Measurements from ENCODE around the gene EPOP. TPM values are rescaled to one million over a fixed set of nuclear protein-coding genes. Genes with fewer than 3 reads are reported as not detected.
A peak's percentile ranks its signal among the peaks of the same experiment; 100 is the strongest.

EPOP gene
- total and polyA plus RNA-seq, 2 of the 13 experiments (the other 11 are each of a cell fraction or from before 2014, with no cell fraction given), result 14.7 to 37.8 TPM

- TF ChIP-seq, protein P1, sequence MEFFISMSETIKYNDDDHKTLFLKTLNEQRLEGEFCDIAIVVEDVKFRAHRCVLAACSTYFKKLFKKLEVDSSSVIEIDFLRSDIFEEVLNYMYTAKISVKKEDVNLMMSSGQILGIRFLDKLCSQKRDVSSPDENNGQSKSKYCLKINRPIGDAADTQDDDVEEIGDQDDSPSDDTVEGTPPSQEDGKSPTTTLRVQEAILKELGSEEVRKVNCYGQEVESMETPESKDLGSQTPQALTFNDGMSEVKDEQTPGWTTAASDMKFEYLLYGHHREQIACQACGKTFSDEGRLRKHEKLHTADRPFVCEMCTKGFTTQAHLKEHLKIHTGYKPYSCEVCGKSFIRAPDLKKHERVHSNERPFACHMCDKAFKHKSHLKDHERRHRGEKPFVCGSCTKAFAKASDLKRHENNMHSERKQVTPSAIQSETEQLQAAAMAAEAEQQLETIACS (CRISPR knock-in tag; IDR thresholded peaks at IDR 0.05), result peak; percentile 98
- TF ChIP-seq ZNF629 (CRISPR knock-in tag; conservative IDR thresholded peaks at IDR 0.05) (no peak; the same call in 1 of the 2 replicates), IKZF5 (CRISPR knock-in tag; IDR thresholded peaks at IDR 0.05) (0 out of 2 replicates have a peak, but pooled peaks have one; percentile 16), LCORL (IDR thresholded peaks at IDR 0.05) (no peak), LCORL (CRISPR knock-in tag; IDR thresholded peaks at IDR 0.05) (no peak), ZNF350 (CRISPR knock-in tag; IDR thresholded peaks at IDR 0.05; ENCODE audit: borderline replicate concordance, low read depth) (no peak), GZF1 (CRISPR knock-in tag; IDR thresholded peaks at IDR 0.05) (peak; percentile 79), ZNF530 (CRISPR knock-in tag; IDR thresholded peaks at IDR 0.05; ENCODE audit: low read depth) (no peak), HOXD1 (CRISPR knock-in tag; IDR thresholded peaks at IDR 0.05) (no peak; the same call in 1 of the 2 replicates), GABPA (IDR thresholded peaks at IDR 0.05; ENCODE audit: low read depth, low read length) (peak; percentile 74), GABPA (CRISPR knock-in tag; IDR thresholded peaks at IDR 0.05; ENCODE audit: low read depth) (peak; percentile 76), THAP9 (CRISPR knock-in tag; IDR thresholded peaks at IDR 0.05; ENCODE audit: borderline replicate concordance) (no peak), ZNF124 (CRISPR knock-in tag; IDR thresholded peaks at IDR 0.05) (peak; percentile 81; the same call in 1 of the 2 replicates), NFE2 (CRISPR knock-in tag; IDR thresholded peaks at IDR 0.05) (no peak), ZKSCAN1 (IDR thresholded peaks at IDR 0.05; ENCODE audit: low read length) (peak; percentile 100), ZNF552 (CRISPR knock-in tag; IDR thresholded peaks at IDR 0.05; ENCODE audit: borderline replicate concordance) (peak; percentile 81; the same call in 1 of the 2 replicates), ZNF143 (CRISPR knock-in tag; IDR thresholded peaks at IDR 0.05) (peak; percentile 82), ZNF839 (CRISPR knock-in tag; IDR thresholded peaks at IDR 0.05; ENCODE audit: borderline replicate concordance) (no peak), HNRNPLL (IDR thresholded peaks at IDR 0.05; ENCODE audit: low read depth, low read length, poor library complexity, severe bottlenecking) (peak; percentile 53), NRL (CRISPR knock-in tag; IDR thresholded peaks at IDR 0.05; ENCODE audit: borderline replicate concordance) (no peak; the same call in 1 of the 2 replicates), SP140L (CRISPR knock-in tag; IDR thresholded peaks at IDR 0.05; ENCODE audit: borderline replicate concordance) (peak; percentile 81; the same call in 1 of the 2 replicates)
- TF ChIP-seq, protein P2, sequence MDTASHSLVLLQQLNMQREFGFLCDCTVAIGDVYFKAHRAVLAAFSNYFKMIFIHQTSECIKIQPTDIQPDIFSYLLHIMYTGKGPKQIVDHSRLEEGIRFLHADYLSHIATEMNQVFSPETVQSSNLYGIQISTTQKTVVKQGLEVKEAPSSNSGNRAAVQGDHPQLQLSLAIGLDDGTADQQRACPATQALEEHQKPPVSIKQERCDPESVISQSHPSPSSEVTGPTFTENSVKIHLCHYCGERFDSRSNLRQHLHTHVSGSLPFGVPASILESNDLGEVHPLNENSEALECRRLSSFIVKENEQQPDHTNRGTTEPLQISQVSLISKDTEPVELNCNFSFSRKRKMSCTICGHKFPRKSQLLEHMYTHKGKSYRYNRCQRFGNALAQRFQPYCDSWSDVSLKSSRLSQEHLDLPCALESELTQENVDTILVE (CRISPR knock-in tag; IDR thresholded peaks at IDR 0.05), result peak; percentile 95
- TF ChIP-seq, protein P3, sequence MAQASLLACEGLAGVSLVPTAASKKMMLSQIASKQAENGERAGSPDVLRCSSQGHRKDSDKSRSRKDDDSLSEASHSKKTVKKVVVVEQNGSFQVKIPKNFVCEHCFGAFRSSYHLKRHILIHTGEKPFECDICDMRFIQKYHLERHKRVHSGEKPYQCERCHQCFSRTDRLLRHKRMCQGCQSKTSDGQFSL (CRISPR knock-in tag; IDR thresholded peaks at IDR 0.05), result 0 out of 2 replicates have a peak, but pooled peaks have one; percentile 10
These were observed 27.6 kb upstream of the EPOP start (continued) for GRCh38 chr17:38702166-38702915.
